Dedifferentiated amniotic fluid mesenchymal stem cell (primary cell): ENCODE data around the gene RCOR1.

Experiments
- DNase-seq: peaks from one replicate; pipeline ENCODE4 v3.0.0-alpha.2; 2016; ENCODE audit errors: extremely low spot score

The RCOR1 gene

GRCh38 chr14:102678394-102678793 is 85.9 kb downstream of the RCOR1 start:
- no peak for DNase-seq

- no peak for DNase-seq
Measured at GRCh38 chr14:102683399-102684297, 91.2 kb downstream of the RCOR1 start.

GRCh38 chr14:102684298-102684663 is 91.8 kb downstream of the RCOR1 start:
- DNase-seq, result no peak

DNA sequence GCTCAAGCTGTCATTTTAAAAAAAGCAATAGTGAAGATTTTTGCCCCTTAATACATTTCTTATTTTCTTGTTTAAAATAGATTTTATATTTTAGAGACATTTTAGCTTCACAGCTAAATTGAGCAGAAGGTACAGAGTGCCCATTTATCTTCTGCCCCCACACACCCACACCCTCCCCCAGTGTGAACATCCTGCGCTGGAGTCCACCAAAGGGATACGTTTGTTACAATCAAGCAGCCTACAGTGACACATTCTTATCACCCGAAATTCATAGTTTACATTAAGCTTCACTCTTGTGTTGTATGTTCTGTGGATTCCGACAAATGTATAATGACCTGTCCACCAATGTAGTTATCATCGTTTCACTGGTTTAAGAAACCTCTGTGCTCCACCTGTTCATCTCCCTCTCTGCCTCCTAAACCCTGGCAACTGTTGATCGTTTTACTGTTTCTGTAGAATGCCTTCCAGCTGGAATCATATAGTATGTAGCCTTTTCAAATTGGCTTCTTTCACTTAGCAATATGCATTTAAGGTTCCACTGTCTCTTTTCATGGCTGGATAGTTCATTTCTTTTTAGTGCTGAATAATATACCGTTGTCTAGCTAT is 93.8 kb downstream of the RCOR1 start:
- DNase-seq, result no peak

DNA sequence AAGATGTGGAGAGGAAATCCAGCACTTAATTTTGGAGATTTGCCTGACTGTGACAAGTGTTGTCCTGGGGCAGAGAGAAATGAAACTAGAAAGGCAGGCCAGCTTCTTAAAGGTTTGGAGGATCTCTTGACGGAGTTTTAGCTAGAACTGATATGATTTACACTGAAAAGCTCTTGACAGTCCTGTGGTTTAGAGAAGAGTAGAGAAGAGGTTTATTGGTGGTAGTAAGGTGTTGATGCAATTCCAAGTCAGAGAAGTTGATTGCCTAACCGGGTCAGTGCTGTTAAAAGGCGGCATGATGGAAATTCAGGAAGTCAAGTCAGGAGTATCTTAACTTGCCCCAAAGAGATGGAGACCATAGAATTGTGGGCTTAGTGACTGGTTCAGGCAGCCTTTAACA is 95.8 kb downstream of the RCOR1 start:
- no peak for DNase-seq

GRCh38 chr14:102690509-102691286 is 98.2 kb downstream of the RCOR1 start:
- DNase-seq, result no peak

- no peak for DNase-seq
Measured at GRCh38 chr14:102691763-102692162, 99.3 kb downstream of the RCOR1 start.

DNA sequence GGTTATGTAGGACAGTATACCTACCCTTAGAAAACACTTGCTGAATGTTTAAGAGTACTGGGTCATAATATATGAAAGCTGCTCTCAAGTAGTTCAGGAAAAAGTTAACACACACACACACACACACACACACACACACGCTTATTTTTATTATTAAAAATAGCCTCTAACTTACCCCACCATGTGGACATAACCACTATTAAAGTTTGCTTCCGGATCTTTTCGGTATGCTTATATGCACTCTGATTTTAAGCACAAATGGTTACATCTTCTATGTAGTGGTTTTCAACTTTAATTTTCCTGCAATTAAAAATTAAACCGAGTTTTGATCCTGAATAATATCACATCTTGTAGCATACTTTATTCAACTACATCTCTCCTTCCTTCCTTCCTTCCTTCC is 99.9 kb downstream of the RCOR1 start:
- no peak for DNase-seq

DNA sequence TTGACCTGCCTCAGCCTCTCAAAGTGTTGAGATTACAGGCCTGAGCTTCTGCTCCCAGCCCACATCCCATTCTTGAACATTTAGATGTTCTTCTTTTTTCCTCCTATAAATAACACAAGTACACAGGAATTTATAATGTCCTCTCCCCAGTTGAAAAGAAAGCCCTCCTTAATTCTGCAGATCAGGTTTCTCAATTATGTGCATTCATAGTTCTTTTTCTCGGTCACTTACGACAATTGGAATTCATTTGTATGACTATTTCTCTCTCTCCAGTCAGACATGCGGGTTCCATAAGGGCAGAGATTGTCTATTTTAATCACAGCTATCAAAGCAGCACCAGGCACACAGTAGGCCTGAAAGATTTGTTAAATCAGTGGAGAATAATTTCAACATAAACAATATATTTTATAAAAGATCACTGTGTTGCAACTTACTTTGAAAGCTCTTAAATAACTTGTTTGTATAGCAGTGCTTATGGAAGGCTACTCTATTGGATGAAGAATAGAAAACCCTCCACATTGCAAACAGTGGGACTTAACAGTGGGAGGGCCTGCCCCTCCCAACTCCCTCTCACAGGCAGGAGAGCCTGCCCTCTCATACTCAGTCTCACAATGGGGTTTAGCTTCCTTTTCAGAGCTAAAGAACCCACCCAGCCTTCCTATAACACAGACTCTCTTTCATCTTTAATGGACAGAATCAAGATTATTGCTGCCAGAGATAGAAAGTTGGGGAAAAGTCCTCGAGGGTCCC is 100.7 kb downstream of the RCOR1 start:
- no peak for DNase-seq

DNA sequence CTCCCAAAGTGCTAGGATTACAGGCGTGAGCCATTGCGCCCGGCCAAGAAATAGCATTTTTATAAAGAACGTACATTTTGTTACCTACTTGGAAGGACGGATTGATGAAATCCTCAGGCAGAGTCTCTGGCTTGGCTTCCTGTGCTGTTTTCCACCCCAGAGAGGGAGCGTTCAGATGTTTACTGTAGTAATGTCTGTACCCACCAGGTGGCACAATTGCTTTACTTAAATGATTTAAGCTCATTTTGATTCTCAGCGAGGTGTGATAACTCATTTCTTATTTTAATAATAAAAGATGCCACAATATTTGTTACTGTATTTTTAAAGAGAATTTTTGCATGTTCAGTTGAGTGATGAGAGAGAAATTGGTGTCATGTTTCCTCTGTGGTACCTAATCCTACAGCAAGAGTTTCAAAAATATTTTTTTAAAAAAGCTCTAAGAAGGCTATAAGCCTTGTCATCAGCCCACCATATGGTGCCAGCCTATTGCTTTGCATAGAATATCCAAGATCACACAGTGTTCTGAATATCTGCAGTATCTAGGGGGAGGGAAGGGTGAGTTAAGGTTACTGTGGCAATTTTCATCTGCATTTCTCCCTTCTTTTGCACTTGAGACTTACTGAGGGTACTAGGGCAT is 102.2 kb downstream of the RCOR1 start:
- peak; percentile 78 for DNase-seq

GRCh38 chr14:102695167-102695555 is 102.7 kb downstream of the RCOR1 start:
- DNase-seq, result no peak

DNA sequence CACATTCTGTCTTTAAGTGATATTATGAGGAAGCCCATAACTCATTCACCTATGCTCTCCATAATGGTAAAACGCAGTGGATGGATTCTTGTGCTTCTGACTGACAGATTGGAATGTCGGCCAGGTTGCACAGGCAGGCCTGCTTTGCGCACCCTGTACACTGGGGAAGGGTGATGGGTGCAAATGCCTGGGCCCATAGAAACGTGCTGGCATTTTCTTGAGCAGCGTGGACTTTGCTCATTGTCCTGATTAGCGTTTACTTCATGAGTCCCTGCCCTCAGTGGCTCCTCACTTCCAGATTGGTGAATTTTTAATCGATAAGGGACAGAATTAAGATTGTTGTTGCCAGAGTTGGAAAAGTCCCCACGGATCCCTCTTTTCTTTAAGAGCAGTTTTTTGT is 103.9 kb downstream of the RCOR1 start:
- DNase-seq, result no peak

DNA sequence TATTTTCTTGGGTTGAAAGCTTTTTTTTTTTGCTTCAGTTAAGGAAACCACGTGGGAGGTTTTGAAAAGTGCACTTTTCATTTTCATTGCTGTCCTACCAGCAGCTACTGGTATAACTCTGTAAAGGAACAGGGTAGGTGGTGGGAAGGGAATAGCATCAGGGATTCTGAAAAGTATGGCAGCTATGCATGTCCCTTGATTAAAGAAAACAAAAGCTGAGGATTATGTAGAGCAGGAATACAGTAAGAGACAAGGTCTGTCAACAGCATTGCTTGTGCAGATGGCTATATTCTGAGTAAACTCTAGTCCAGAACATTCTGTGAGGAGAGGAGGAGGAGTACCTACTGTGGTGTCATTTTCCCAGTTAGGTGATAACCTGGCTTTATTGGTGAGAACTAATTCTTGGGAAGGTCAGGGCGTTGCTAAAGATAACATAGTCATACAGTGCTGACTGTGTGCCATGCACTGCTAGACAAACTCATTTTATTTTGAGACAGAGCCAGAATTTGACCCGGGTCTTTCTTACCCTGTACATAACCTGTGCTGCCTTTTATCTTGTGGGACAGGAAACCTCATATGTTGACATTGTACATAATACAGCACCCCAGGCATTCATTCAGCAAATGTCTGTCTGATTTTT is 104.5 kb downstream of the RCOR1 start:
- DNase-seq, result peak; percentile 17

GRCh38 chr14:102697501-102697900 is 105.1 kb downstream of the RCOR1 start:
- DNase-seq, result no peak

DNA sequence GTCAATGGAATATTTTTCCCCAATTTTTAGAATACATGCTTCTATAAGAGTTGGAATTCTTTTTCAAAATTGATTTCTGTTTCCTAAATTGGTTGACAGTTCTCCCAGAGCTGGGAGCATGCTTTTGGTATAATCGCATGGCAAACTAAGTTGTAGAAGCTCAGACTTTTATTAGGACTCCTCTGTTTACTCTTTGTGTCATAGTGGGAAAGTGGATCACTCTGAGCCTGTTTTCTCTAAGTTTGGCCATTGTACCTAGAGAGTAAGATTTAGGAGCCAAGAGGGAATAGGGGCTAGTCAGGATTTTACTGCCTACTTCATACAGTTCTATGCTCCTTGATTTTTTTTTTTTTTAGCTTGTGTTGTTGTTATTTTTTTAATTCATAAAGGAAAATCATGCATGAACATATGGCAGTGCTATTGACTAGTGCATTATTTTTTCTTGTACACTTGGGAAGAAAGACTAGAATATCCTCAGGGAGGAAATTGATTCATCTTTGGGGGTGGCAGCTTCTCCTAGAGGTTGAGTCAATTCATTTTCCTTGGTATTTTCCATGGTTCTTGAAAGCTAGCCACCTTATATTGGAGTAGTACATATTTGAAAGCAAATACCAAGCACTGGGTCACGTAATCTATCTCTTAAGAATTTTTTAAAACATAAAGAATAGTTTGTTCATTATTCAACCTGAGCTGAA is 107.1 kb downstream of the RCOR1 start:
- no peak for DNase-seq

- DNase-seq, result no peak
Measured at GRCh38 chr14:102708494-102708893, 116.0 kb downstream of the RCOR1 start.

DNA sequence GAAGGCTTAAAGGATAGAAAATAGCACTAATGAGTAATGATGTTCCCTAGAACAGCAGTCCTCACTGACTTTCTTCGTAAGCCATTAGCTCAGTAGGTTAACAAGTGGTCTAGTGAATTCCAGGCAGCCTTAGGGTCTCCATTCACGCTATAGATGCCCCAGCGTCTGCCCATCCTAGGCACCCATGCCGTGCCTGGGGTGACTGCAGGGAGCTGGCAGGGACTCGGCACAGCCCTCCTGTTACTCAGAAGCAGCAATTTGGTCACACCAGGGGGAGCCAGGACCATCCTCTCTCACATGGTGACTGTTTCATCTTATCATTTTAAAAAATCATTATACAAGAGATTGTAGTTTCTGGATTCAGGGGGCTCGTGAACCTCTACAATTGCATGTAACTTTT is 118.8 kb downstream of the RCOR1 start:
- DNase-seq, result no peak

DNA sequence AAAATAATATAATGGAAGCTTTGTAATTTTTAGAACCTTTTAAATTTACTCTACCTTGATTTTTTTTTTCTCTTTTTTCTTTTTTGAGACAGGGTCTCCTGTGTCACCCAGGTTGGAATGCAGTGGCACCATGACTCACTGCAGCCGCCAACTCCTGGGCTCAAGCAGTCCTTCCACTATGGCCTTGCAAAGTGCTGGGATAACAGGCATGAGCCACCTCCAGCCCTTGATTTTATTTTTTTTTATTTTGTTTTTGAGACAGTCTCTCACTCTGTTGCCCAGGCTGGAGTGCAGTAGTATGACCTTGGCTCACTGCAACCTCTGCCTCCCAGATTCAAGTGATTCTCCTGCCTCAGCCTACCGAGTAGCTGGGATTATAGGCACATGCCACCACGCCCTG is 119.5 kb downstream of the RCOR1 start:
- DNase-seq, result no peak

DNA sequence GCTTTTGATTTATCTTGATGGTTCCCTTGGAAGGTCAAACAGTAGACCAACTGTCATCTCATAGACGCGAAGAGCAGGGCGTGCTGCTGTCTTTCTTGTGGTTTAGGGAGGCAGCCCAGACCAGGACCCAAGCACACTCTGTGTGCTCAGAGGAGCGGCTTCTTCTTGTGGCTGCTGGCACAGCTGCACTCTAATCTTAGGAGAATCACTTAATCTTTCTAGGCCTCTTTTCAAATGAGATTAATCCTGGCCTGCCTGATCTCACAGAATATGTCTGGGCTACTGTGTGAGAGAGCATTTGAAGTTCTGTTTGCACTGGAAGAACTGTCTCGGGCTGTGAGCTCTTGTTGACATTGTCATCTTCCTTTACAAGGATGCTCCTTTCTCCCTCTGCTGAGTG is 124.8 kb downstream of the RCOR1 start:
- DNase-seq, result no peak

DNA sequence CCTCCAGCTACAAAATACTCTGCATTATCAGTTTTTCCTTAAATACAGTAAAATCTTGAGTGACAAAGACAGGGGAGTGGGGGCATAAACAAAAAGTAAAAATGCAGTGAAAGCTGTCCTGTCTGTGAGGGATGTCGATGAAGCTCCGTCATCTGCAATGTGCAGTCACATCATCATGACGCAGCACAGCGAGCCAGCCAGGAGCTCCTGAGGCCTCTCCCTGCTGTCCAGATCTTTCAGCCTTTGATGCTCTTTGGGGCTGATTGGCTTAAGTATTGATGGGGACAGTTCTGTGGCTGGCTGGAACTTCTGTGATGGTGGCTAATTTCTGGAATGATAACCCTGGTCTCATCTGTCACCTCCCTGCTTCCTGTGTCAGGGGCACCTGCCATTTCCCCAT is 130.2 kb downstream of the RCOR1 start:
- DNase-seq, result no peak
